Thoracic aorta (tissue), 2 donors: Measurements from ENCODE around the gene CCDC134. TPM values are rescaled to one million over a fixed set of nuclear protein-coding genes. Genes with fewer than 3 reads are reported as not detected.

Source experiments
- ATAC-seq: fragments of 150-250 bp; one replicate; pipeline ENCODE4 v1.8.0; 2017; ENCODE audit warnings: low read depth; ENCODE audit not compliant: insufficient number of reproducible peaks, low FRiP score
- DNase-seq: peaks from one replicate; pipeline ENCODE4 v3.0.0-alpha.2; 2020; ENCODE audit warnings: low spot score
- H3K27ac ChIP-seq, 2 donors: fragments of 200-600 bp; sonication (generic); 1 replicate in 1 of 2; 2 replicates in 1 of 2; pipeline ENCODE4 v1.5.1; 2016; ENCODE audit warnings: mild to moderate bottlenecking in 2 of 2, moderate library complexity in 2 of 2
- H3K27me3 ChIP-seq: fragments of 200-600 bp; sonication (generic); replicated peaks from 2 replicates; pipeline ENCODE4 v1.6.0; 2016; ENCODE audit warnings: mild to moderate bottlenecking; ENCODE audit not compliant: insufficient read depth
- H3K36me3 ChIP-seq: fragments of 200-600 bp; sonication (generic); one replicate; pipeline ENCODE4 v1.5.1; 2016
- H3K4me1 ChIP-seq, 2 donors: fragments of 200-600 bp; sonication (generic); 1 replicate in 1 of 2; 2 replicates in 1 of 2; pipeline versions ENCODE4 v1.5.1 to v1.6.0; 2016; ENCODE audit warnings: low read depth in 2 of 2, mild to moderate bottlenecking in 1 of 2; ENCODE audit not compliant: control insufficient read depth in 1 of 2
- H3K4me3 ChIP-seq: fragments of 200-600 bp; sonication (generic); 2 replicates; pipeline ENCODE4 v1.5.1; 2016; ENCODE audit warnings: mild to moderate bottlenecking
- H3K9me3 ChIP-seq: fragments of 200-600 bp; sonication (generic); 2 replicates; pipeline ENCODE4 v1.5.1; 2016
- total RNA-seq, 2 donors: library from RNA; depleted of rRNA; stranded (reverse); fragments of >200 nt; gene quantifications; one replicate each; pipeline versions ENCODE4 v1.1.0 to v1.2.3, GENCODE V29; 2016
- TF ChIP-seq, protein P1 (sequence below): fragments of 200-600 bp; sonication (generic); IDR thresholded peaks from one replicate; pipeline ENCODE4 v1.5.1; 2019; ENCODE audit warnings: antibody characterized with exemption

Gene CCDC134
- total RNA-seq, 2 donors from 2014 or later: 1.6 to 5.3 TPM

DNA sequence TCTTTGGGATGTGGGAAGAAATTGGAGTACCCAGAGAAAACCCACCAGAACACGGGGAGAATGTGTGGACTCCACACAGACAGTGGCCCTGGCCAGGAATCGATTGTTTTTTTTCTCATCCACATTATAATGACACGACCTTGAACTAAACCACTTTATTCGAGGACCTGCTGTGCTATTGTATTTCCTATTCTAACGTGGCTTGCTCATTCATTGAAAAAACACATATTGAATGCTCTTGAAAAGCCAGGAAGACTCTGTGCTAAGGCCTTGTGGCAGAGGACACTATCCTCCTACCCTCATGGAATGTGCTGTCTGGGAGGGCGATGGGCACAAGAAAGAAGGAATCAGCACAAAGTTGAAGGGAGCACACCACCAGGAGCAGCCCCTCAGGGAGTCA lies 23.3 kb downstream of the CCDC134 start:
- Histone ChIP-seq H3K4me3 (no peak overlapping the region), H3K36me3 (no peaks in the 10 kb centered on the region), H3K9me3 (no peaks in the 10 kb centered on the region), H3K4me1 (peaks cover 0 to 15% of the 10 kb centered on the region in 2 donors), H3K27me3 (no peaks in the 10 kb centered on the region), H3K27ac (no peak overlapping the region)
- TF ChIP-seq, protein P1, sequence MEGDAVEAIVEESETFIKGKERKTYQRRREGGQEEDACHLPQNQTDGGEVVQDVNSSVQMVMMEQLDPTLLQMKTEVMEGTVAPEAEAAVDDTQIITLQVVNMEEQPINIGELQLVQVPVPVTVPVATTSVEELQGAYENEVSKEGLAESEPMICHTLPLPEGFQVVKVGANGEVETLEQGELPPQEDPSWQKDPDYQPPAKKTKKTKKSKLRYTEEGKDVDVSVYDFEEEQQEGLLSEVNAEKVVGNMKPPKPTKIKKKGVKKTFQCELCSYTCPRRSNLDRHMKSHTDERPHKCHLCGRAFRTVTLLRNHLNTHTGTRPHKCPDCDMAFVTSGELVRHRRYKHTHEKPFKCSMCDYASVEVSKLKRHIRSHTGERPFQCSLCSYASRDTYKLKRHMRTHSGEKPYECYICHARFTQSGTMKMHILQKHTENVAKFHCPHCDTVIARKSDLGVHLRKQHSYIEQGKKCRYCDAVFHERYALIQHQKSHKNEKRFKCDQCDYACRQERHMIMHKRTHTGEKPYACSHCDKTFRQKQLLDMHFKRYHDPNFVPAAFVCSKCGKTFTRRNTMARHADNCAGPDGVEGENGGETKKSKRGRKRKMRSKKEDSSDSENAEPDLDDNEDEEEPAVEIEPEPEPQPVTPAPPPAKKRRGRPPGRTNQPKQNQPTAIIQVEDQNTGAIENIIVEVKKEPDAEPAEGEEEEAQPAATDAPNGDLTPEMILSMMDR: no peak
- DNase-seq: no peak
- ATAC-seq: no peak

GRCh38 chr22:41825376-41825775 lies 24.9 kb downstream of the CCDC134 start:
- TF ChIP-seq, protein P1: no peak
- ATAC-seq: no peak
- Histone ChIP-seq H3K27me3 (no peaks in the 10 kb centered on the region), H3K9me3 (no peaks in the 10 kb centered on the region), H3K4me1 (peaks cover 0 to 15% of the 10 kb centered on the region in 2 donors), H3K36me3 (no peaks in the 10 kb centered on the region), H3K4me3 (no peak overlapping the region), H3K27ac (peak overlapping the region; percentile 34 to 43)
- no peak for DNase-seq

DNA sequence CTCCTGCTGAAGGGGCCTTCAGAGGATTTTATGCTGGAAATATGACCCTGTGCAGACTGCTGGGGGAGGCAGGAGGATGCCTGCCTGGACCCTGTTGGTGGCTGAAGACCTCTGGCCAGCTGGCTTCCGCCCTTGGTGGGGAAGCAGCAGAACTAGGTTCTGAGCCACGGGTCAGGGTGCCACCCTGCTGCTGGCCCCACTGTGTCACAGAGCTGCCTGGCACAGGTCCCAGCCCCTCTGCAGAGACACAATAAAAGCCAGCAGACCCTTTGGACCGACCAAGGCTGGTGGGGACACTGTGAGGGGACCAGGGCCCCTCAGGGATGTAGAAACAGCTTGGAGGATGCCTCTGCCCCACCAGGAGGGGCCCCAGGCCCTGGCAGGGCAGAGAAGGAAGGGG lies 25.5 kb downstream of the CCDC134 start:
- ATAC-seq: no peak
- H3K27ac ChIP-seq: peak overlapping the region in 1 of 2 donors; percentile 43
- TF ChIP-seq, protein P1: no peak
- DNase-seq: no peak
- H3K9me3 ChIP-seq: no peaks in the 10 kb centered on the region
- H3K27me3 ChIP-seq: no peaks in the 10 kb centered on the region
- peaks cover 0 to 16% of the 10 kb centered on the region in 2 donors for H3K4me1 ChIP-seq
- no peaks in the 10 kb centered on the region for H3K36me3 ChIP-seq
- H3K4me3 ChIP-seq: no peak overlapping the region

DNA sequence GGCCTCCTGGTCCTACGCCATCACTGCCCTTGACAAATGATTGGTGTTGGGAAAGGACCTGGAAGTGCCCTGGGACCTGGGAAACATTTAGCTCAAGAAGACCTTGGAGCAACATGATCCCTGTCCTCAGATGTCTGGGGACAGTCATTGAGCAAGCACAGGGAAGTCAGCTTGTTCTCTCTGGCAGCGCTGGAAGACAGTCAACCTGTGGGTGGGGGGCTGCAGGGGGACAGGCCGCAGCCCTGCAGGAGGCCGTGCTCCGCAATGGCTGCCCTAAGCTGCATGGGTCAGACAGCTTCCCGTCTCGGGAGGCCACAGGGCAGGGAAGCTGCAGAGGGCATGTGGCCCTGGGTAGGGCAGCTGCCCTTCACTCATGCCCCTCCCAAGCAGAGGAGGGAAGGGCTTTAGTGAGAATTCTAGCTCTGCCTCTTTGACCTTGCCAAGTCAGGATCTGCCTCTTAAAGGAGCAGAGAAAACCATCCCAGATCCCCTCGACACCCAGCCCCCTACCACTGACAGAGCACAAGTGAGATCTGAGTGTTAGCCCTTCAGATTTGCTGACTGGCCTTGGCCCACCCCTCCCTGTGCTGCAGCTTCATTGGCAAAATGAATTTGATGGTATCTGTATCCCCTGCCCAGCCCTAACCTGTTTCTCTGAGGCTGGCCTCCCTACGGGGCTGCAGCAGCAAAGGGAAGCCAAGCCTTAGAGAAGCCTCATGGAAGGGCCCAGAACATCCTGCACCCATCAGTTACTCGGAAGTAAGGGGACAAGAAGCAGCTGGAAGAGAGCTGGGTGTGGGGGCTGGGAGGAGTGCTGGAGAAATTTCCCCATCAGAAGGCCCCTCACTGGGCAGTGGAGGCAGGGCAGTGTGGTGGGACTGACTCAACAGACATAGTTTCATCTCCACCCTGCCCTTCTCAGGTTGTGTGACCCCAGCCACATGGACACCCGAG lies 26.2 kb downstream of the CCDC134 start:
- Histone ChIP-seq H3K4me1 (peaks cover 0 to 22% of the 10 kb centered on the region in 2 donors), H3K27ac (no peak overlapping the region), H3K36me3 (no peaks in the 10 kb centered on the region), H3K9me3 (no peaks in the 10 kb centered on the region), H3K27me3 (no peaks in the 10 kb centered on the region), H3K4me3 (no peak overlapping the region)
- TF ChIP-seq, protein P1: no peak
- no peak for DNase-seq
- no peak for ATAC-seq

DNA sequence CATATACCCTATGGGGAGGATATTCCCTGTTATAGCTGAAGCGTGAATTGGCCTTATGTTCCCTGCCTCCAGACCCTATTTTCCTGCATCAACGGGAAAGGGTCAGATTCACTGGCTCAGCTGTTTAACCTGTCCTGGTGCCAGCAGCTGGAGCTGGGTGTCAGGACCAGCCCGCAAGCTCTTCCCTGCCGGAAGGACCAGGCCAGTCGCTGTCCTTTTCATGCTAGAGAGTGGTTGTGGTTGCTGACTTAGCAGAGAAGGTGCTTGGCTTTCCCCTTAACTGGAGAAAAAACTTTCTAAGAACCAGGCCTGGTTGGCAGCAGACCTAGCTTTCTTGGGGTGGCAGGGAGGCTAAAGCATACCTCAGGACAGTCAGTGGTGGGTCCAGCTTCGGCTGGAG lies 27.2 kb downstream of the CCDC134 start:
- DNase-seq (no peak), ATAC-seq (no peak)
- H3K27me3 ChIP-seq: no peaks in the 10 kb centered on the region
- no peak overlapping the region for H3K27ac ChIP-seq
- H3K9me3 ChIP-seq: no peaks in the 10 kb centered on the region
- no peaks in the 10 kb centered on the region for H3K36me3 ChIP-seq
- peaks cover 0 to 29% of the 10 kb centered on the region in 2 donors for H3K4me1 ChIP-seq
- H3K4me3 ChIP-seq: no peak overlapping the region
- TF ChIP-seq, protein P1: no peak
